Prostate gland (tissue), 2 donors: ENCODE measurements around the gene UCP1.

ENCODE experiments used
- CTCF ChIP-seq, 4 experiments: fragments of 200-600 bp in 2 of 4; fragments of 450-650 bp in 2 of 4; sonication (generic) in 2 of 4; IDR thresholded peaks; 1 replicate in 3 of 4; 2 replicates in 1 of 4; pipeline ENCODE4 v1.5.1; 2016 to 2019; ENCODE audit warnings: antibody characterized with exemption in 4 of 4, mild to moderate bottlenecking in 2 of 4, moderate library complexity in 2 of 4
- POLR2AphosphoS5 ChIP-seq: sonication (generic); formaldehyde crosslinking; IDR thresholded peaks from one replicate; pipeline ENCODE4 v1.6.1; 2017; ENCODE audit warnings: antibody characterized with exemption

- TF ChIP-seq POLR2AphosphoS5, result no peak
- TF ChIP-seq CTCF (IDR thresholded peaks at IDR 0.05), result no peak
Observed at GRCh38 chr4:140559696-140560095, 9.1 kb downstream of the UCP1 start.
